EL (cell line): ENCODE results near the gene TRAPPC13.
"Not testable (repeated sequence)": the region's sequence is repeated elsewhere in the genome, so short reads cannot be mapped to it uniquely, and the experiment has no call there.

ENCODE experiments used
- DNase-seq: peaks from one replicate; pipeline ENCODE4 v3.0.0-alpha.2; 2016

Gene TRAPPC13, protein sequence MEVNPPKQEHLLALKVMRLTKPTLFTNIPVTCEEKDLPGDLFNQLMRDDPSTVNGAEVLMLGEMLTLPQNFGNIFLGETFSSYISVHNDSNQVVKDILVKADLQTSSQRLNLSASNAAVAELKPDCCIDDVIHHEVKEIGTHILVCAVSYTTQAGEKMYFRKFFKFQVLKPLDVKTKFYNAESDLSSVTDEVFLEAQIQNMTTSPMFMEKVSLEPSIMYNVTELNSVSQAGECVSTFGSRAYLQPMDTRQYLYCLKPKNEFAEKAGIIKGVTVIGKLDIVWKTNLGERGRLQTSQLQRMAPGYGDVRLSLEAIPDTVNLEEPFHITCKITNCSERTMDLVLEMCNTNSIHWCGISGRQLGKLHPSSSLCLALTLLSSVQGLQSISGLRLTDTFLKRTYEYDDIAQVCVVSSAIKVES

GRCh38 chr5:65624571-65625555, at the start of gene TRAPPC13, which contains the start of gene SHLD3:
TRAPPC13 (plus strand) TSS chr5:65625027; CDS start chr5:65625061, 34 bp downstream.
SHLD3 (plus strand) TSS chr5:65625027; CDS start chr5:65629588, 4,561 bp downstream.
- peak; percentile 89 for DNase-seq

DNA sequence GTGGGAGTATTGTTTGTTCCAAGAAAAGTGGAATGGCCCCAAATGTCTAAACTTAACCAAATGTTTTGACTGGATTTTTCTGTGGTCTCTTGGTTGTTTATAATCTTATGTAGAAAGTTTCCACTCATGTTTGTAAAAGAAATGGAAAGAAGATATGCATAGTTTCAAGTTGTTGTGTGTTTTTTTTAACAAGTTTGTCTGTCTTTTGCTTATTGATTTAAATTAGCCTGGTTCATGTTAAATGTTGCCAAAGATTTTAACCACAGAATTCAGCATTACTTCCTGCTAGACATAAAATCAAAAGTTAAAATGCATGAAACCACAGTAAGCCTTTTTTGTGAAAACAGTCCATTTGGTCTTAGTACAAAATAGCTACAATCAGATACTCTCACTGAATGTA, 47.7 kb upstream of the TRAPPC13 start:
- no peak for DNase-seq

DNA sequence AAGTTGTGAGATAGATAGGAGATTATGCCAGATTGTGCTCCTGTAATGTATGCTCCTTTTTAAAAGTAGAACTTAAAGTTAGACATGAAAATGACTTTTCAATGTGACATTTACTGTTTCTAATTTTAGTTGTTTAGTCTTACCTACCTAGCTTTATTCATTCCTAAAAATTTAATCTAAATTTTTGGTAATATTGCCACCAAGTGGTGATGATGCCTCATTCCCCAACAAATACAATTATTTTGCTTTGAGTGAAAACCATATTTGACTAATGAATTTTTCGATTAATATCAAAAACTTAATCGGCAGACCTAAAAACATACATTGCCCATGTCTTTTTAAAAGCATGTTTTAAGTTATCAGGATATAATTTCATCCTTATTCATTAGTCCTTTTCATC, 36.1 kb upstream of the TRAPPC13 start:
- DNase-seq, result no peak

DNA sequence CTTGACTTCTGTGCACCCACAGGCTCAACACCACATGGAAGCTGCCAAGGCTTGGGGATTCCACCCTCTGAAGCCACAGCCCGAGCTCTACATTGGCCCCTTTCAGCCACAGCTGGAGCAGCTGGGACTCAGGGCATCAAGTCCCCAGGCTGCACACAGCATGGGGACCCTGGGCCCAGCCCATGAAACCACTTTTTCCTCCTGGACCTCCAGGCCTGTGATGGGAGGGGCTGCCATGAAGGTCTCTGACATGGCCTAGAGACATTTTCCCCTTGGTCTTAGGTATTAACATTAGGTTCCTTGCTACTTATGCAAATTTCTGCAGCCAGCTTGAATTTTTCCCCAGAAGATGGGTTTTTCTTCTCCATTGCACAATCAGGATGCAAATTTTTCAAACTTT, 23.1 kb upstream of the TRAPPC13 start:
- not testable (repeated sequence) for DNase-seq

DNA sequence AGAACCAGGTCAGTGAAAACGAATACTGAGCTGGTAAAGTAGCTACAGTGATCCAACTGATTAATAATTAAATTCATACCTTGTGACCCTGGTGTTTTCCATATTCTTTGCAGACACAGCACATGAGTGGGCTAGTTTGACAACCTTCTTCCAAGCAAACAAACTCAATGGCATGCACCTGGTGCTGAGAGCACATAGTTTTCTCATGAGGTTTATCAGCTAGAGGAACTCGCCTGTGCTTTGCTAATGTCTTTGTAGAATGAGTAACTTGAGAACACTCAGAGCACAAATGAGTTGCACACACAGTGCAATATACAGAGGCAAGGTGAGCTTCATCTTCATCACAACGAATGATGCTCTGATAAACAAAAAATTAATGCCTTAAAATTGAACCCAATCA, 13.3 kb upstream of the TRAPPC13 start:
- DNase-seq, result no peak

DNA sequence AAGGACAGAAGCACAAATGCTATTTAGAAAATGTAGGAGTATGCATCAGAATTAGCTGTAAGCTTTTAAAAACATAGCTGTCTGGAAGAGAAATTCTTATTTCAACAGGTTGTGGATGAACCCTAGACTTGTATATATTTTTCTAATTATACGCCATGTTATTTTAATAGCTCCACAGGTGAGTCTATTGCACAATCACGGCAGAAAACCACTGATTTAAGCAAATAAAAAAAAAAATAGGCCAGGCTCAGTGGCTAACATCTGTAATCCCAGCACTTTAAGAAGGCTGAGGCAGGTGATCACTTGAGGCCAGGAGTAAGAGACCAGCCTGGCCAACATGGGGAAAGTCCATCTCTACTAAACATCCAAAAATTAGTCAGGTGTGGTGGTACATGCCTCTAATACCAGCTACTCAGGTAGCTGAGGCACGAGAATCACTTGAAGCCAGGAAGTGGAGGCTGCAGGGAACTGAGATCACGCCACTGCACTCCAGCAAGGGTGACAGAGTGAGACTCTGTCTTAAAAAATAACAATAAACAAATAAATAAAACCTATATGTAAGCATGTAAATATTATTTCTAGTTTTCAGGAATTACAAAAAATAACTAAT, 12.4 kb upstream of the TRAPPC13 start:
- no peak for DNase-seq

GRCh38 chr5:65620021-65620420, 4.8 kb upstream of the TRAPPC13 start:
- no peak for DNase-seq

DNA sequence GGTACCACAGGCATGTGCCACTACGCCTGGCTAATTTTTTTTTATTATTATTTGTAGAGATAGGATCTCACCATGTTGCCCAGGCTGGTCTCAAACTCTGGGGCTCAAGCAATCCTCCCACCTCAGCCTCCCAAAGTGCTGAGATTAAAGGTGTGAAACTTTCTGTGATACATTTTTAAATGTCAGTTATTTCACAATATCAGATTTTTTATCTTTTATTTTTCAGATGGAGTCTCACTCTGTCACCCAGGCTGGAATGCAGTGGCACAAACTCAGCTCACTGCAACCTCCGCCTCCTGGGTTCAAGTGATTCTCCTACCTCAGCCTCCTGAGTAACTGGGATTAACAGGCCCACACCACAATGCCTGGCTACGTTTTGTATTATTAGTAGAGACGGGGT, 2.9 kb upstream of the TRAPPC13 start:
- DNase-seq, result not testable (repeated sequence)

DNA sequence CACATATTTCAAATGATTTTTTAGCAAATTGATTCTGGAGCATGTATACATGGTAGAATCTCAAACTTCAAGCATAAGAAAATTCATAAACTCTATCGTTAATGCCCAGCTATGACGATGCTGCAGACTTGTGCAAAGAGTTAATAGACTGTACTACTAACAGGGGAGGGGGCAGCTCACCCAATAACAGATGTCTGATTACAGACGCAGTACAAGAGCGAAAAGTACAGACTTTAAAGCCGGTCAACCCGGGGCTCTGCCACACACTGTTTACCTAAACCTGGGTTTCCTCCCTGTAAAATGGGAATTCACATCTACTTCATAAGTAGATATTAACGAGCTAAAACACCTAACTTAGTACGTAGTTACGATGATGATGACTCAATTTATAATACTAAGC, 1.3 kb upstream of the TRAPPC13 start:
- no peak for DNase-seq

DNA sequence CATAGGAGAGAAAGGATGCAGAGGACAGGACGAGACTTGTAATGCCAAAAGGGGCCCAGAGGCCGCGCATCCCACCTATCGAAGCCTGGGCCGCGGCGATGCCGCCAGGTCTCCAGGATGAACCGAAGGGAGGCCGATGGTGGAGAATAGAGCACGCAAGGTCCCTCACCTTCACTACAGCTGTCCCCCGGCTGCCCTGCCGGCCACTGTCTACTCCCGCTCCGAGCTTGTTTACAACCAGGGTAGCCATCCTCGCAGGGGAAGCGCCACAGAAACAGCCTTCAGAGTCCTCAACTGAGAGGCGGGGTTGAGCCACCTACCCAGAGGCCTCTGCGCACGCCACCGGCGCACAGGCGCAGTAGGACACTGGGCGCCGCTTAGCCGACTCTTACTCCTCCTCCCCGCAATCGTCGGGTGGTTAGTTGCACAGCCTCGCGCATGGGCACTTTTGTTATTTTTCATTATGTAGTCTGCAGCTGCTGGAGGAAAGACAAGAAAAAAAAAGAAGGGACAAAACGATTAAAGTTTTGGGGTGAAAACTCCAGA, 729 bp upstream of the TRAPPC13 start, which contains the start of gene TRIM23:
Gene TRIM23 (minus strand): TSS at position 309 of the 546 bp plus-strand sequence. CDS start 59 bp downstream, at position 250.
- DNase-seq, result peak; percentile 93

DNA sequence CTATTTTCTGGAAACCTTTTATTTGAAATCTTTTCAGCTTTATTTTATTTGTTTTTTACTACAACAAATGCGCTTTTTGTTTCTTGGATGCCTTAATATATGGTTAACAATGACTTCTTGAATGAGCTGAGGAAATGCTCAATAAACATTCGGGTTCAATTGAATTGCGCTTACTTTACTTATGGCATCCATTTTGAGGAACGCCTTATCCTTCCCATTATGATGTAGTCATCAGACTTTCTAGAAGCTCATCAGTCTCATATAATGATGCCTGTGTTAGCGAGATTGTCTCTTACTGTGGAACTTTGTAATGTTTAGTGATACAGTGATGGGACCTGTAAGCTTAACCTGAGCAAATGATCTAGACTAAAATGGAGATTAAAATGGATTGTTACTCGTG, 916 bp downstream of the TRAPPC13 start:
- DNase-seq, result no peak

GRCh38 chr5:65630981-65631380, 6.2 kb downstream of the TRAPPC13 start:
- DNase-seq, result no peak

- DNase-seq, result no peak
Observed at GRCh38 chr5:65640240-65640639, 15.4 kb downstream of the TRAPPC13 start.

- DNase-seq, result no peak
Observed at GRCh38 chr5:65646938-65647337, 22.1 kb downstream of the TRAPPC13 start.

DNA sequence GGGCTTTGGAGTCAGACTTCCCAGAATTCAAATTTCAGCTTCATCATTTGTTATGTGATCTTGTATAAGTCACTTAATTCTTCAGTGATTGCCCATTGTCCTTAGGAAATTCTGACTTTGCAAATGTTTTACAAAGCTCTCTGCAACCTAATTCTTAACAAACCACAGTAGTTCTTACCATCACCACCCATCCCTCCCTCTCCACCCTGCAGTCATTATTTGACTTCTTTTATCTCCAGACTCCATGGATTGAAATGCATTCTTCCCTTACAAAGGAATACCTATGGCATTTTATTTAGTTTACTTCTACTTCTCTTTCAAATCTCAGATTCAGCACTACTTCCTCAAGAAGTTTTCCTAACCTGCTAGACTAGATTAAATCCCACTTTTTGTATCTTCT, 23.1 kb downstream of the TRAPPC13 start:
- DNase-seq, result no peak

DNA sequence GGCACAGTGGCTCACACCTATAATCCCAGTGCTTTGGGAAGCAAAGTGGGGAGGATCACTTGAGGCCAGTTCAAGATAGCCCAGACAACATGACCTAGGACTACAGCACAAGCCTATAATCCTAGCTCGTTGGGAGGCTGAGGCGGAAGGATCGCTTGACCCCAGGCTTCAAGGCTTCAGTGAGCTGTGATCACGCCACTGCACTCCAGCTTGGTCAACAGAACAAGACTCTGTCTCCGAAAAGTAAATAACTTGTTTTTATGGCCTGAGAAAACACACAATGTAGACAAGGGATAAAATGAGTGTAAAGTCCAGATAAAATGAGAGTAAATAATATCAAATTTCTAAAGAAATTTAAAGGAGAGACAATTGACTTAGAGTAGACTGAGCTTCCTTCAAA, 26.3 kb downstream of the TRAPPC13 start:
- no peak for DNase-seq

DNA sequence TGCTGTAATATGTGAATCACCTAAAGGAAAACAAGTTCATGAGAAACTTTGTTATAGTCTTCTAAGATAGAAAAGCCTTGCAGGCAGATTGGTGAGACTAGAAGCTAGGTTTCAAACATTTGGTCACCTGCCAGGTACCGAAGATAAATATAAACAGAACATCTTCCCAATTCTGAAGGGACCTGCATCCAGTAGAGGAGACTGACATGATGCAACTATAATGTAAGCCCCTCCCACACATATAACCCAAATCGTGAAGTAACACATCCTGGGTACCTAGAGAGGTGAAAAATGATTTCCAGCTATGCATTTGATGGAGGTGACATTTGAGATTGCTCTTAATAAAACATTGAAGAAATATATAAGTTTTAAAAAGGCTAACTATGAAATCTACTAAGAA, 29.9 kb downstream of the TRAPPC13 start:
- no peak for DNase-seq

DNA sequence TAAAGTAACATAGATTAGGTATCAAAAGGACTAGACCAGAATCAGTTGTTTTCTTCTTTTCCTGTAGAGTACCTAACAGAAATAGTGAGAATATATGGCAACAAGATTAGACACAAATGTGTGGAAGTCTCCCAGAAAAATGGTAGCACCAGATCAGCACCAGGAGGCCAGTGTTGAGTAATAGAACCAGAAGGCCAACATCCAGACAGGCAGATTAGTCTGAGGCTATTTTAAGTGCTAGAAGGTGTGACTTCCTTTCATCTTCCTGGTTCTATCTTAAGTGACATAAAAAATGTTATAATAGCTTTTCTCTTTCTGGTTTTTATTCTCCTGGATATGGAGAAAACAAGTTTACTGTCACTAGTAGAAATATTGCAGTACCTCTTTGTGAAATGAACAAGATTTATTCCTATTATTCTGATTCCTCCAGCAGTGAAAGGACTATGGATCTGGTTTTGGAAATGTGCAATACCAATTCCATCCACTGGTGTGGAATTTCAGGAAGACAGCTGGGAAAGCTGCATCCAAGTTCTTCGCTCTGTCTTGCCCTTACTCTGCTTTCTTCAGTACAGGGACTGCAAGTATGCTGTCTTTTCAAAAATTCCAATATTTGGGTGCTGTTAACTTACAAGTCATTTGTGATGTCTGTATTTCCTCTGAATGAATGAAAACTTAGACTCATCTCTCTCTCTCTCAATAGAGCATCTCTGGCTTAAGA, 39.1 kb downstream of the TRAPPC13 start:
- peak; percentile 31 for DNase-seq

DNA sequence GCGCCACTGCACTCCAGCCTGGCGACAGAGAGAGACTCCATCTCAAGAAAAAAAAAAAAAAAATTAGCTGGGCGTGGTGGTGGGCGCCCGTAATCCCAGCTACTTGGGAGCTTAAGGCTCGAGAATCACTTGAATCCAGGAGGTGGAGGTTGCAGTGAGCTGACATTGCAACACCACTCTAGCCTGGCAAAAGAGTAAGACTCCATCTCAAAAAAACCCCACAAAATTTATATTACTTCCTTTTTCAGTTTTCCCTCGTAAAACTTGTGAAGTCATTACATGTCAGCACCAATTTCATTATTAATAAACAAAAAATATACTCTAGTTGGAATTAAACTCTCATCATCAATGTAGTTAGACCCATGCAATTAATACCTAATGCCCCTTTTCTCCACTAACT, 43.9 kb downstream of the TRAPPC13 start:
- no peak for DNase-seq

DNA sequence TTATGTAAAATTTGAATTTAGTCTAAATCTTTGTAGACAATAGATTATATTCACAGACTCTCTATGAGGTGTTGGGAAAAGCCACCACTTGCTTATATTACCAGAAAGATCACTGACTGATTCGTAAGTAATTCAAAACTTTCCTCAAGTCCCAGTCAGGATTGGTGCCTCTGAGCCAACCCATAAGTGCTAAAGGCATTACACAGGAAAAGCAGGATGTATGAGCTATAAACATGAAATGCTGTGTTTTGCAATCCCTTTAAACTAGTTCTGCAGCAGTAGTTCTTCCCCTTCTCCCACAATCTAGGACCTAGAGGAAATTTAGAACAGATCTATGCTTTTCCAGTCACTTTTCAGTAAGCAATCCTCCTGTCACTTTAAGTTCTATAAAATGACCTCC, 48.0 kb downstream of the TRAPPC13 start:
- DNase-seq, result peak; percentile 53

DNA sequence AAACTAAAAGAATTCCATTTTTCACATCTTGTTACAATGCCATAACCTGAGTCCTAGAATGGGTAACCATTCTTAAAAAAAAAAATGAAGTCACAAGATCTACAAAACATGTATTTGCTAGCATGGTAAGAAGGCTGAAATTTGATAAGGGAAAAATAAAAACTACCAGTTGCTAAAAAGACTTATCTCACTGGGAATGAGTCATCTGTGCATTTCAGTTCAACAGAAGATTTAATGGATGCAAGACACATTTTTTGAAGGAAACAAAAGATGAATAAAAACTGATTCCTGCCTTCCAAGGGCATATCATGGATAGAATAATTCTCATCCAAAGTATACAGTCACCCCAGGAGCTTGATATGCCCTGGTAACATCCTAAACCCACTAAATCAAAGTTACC, 49.9 kb downstream of the TRAPPC13 start:
- DNase-seq, result peak; percentile 6

GRCh38 chr5:65676056-65676455, 51.2 kb downstream of the TRAPPC13 start:
- DNase-seq, result not testable (repeated sequence)
